H9 (cell line): ENCODE measurements around the gene OR51Q1. TPM values are rescaled to one million over a fixed set of nuclear protein-coding genes. Genes with fewer than 3 reads are reported as not detected.

Experiments
- DNase-seq: peaks from one replicate; pipeline ENCODE4 v3.0.0-alpha.2; 2017
- H2AFZ ChIP-seq: one replicate; pipeline ENCODE4 v1.6.1; 2013; ENCODE audit warnings: mild to moderate bottlenecking, low read length, control low read depth, moderate library complexity
- H2AK5ac ChIP-seq: 2 replicates; pipeline ENCODE4 v1.6.1; 2013; ENCODE audit warnings: low read length, control low read depth, mixed read lengths; ENCODE audit not compliant: insufficient read length
- H2BK120ac ChIP-seq: one replicate; pipeline ENCODE4 v1.6.1; 2013; ENCODE audit warnings: low read depth, mild to moderate bottlenecking, low read length, control low read depth, inconsistent platforms; ENCODE audit not compliant: poor library complexity, severe bottlenecking
- H2BK12ac ChIP-seq: 2 replicates; pipeline ENCODE4 v1.6.1; 2013; ENCODE audit warnings: low read length, control low read depth, mixed read lengths, low read depth; ENCODE audit not compliant: insufficient read length
- H2BK15ac ChIP-seq: 2 replicates; pipeline ENCODE4 v1.6.1; 2013; ENCODE audit warnings: low read depth, low read length, control low read depth
- H2BK20ac ChIP-seq: one replicate; pipeline ENCODE4 v1.6.1; 2013; ENCODE audit warnings: low read depth, mild to moderate bottlenecking, low read length, control low read depth, inconsistent platforms; ENCODE audit not compliant: poor library complexity, severe bottlenecking
- H2BK5ac ChIP-seq: 2 replicates; pipeline ENCODE4 v1.6.1; 2013; ENCODE audit warnings: low read length, control low read depth, mixed read lengths; ENCODE audit not compliant: insufficient read length
- H3K14ac ChIP-seq: 2 replicates; pipeline ENCODE4 v1.6.1; 2013; ENCODE audit warnings: low read length, control low read depth; ENCODE audit not compliant: insufficient read depth
- H3K18ac ChIP-seq: 2 replicates; pipeline ENCODE4 v1.6.1; 2013; ENCODE audit warnings: low read depth, mild to moderate bottlenecking, mixed read lengths, low read length, control low read depth; ENCODE audit not compliant: insufficient read length
- H3K23ac ChIP-seq: 2 replicates; pipeline ENCODE4 v1.6.1; 2013; ENCODE audit warnings: low read length, control low read depth, mixed read lengths, low read depth; ENCODE audit not compliant: insufficient read length
- H3K23me2 ChIP-seq: 2 replicates; pipeline ENCODE4 v1.6.1; 2013; ENCODE audit warnings: low read depth, mild to moderate bottlenecking, mixed read lengths, low read length, control low read depth; ENCODE audit not compliant: insufficient read length, poor library complexity, severe bottlenecking
- H3K27ac ChIP-seq: 2 replicates; pipeline ENCODE4 v1.5.1; 2013; ENCODE audit warnings: low read length, control low read depth, mixed read lengths, low read depth; ENCODE audit not compliant: insufficient read length
- H3K27me3 ChIP-seq: 2 replicates; pipeline ENCODE4 v1.6.1; 2013; ENCODE audit warnings: low read length, control low read depth, inconsistent platforms; ENCODE audit not compliant: insufficient read depth
- H3K4ac ChIP-seq: 2 replicates; pipeline ENCODE4 v1.6.1; 2013; ENCODE audit warnings: low read depth, mild to moderate bottlenecking, control low read depth, inconsistent platforms, low read length, moderate library complexity
- H3K4me1 ChIP-seq: 2 replicates; pipeline ENCODE4 v1.6.1; 2013; ENCODE audit warnings: low read length, control low read depth, inconsistent platforms; ENCODE audit not compliant: insufficient read depth
- H3K4me2 ChIP-seq: 2 replicates; pipeline ENCODE4 v1.6.1; 2013; ENCODE audit warnings: low read length, control low read depth, mixed read lengths; ENCODE audit not compliant: insufficient read length, insufficient read depth
- H3K56ac ChIP-seq: 2 replicates; pipeline ENCODE4 v1.6.1; 2013; ENCODE audit warnings: low read depth, mild to moderate bottlenecking, mixed read lengths, low read length, control low read depth; ENCODE audit not compliant: insufficient read length
- H3K79me1 ChIP-seq: 2 replicates; pipeline ENCODE4 v1.6.1; 2013; ENCODE audit warnings: low read depth, mild to moderate bottlenecking, moderate library complexity, low read length, control low read depth, inconsistent platforms; ENCODE audit not compliant: insufficient read depth, poor library complexity, severe bottlenecking
- H3K79me2 ChIP-seq: 2 replicates; pipeline ENCODE4 v1.6.1; 2013; ENCODE audit warnings: low read length, control low read depth, inconsistent platforms; ENCODE audit not compliant: insufficient read depth
- H3K9ac ChIP-seq: 2 replicates; pipeline ENCODE4 v1.6.1; 2013; ENCODE audit warnings: low read length, control low read depth, mixed read lengths; ENCODE audit not compliant: insufficient read length; ENCODE audit errors: extremely low read depth
- H3K9me3 ChIP-seq: one replicate; pipeline ENCODE4 v1.6.1; 2013; ENCODE audit warnings: low read depth, low read length, inconsistent platforms; ENCODE audit not compliant: control insufficient read depth
- H3T11ph ChIP-seq: one replicate; pipeline ENCODE4 v1.6.1; 2013; ENCODE audit warnings: mild to moderate bottlenecking, low read length, control low read depth, inconsistent platforms
- H4K20me1 ChIP-seq: one replicate; pipeline ENCODE4 v1.6.1; 2013; ENCODE audit not compliant: control insufficient read depth, insufficient read length, insufficient read depth
- H4K5ac ChIP-seq: 2 replicates; pipeline ENCODE4 v1.6.1; 2013; ENCODE audit warnings: low read depth, mild to moderate bottlenecking, mixed read lengths, low read length, control low read depth; ENCODE audit not compliant: insufficient read length
- H4K8ac ChIP-seq: replicated peaks from 2 replicates; pipeline ENCODE4 v1.6.1; 2013; ENCODE audit warnings: low read length, control low read depth, mixed read lengths, low read depth; ENCODE audit not compliant: insufficient read length
- H4K91ac ChIP-seq: 2 replicates; pipeline ENCODE4 v1.6.1; 2013; ENCODE audit warnings: low read depth, mild to moderate bottlenecking, moderate library complexity, mixed read lengths, low read length, control low read depth; ENCODE audit not compliant: insufficient read length
- H3K27ac Mint-ChIP-seq, 3 experiments: 2 replicates in 2 of 3; 3 replicates in 1 of 3; pipeline ENCODE4 v1.8.0; 2020 to 2021; ENCODE audit warnings: mixed read lengths in 3 of 3, mild to moderate bottlenecking in 1 of 3, moderate library complexity in 1 of 3
- H3K27me3 Mint-ChIP-seq: 2 replicates; pipeline ENCODE4 v1.8.0; 2021; ENCODE audit warnings: low read depth, mild to moderate bottlenecking, moderate library complexity, mixed read lengths
- H3K36me3 Mint-ChIP-seq, 3 experiments: 2 replicates in 2 of 3; 3 replicates in 1 of 3; pipeline ENCODE4 v1.8.0; 2020 to 2021; ENCODE audit warnings: low read depth in 3 of 3, mixed read lengths in 3 of 3; ENCODE audit not compliant: insufficient read depth in 1 of 3
- H3K4me1 Mint-ChIP-seq, 2 experiments: 2 replicates each; pipeline ENCODE4 v1.8.0; 2020; ENCODE audit warnings: mixed read lengths in 2 of 2
- H3K4me3 Mint-ChIP-seq, 2 experiments: 2 replicates in 1 of 2; 3 replicates in 1 of 2; pipeline ENCODE4 v1.8.0; 2020 to 2021; ENCODE audit warnings: mild to moderate bottlenecking in 2 of 2, mixed read lengths in 2 of 2, moderate library complexity in 1 of 2
- H3K9me3 Mint-ChIP-seq, 2 experiments: 2 replicates in 1 of 2; 3 replicates in 1 of 2; pipeline ENCODE4 v1.8.0; 2020; ENCODE audit warnings: mild to moderate bottlenecking in 2 of 2, mixed read lengths in 2 of 2, moderate library complexity in 1 of 2
- CTCF ChIP-seq: fragments of 200-600 bp; sonication (generic); conservative IDR thresholded peaks from 3 replicates; pipeline ENCODE4 v1.8.0; 2021; ENCODE audit warnings: antibody characterized with exemption, mild to moderate bottlenecking
- total RNA-seq: library from RNA; stranded (reverse); gene quantifications from 2 replicates; pipeline ENCODE4 v1.2.1, GENCODE V29; 2021

OR51Q1 gene
- total RNA-seq, 1 experiment from 2014 or later, result not detected

DNA sequence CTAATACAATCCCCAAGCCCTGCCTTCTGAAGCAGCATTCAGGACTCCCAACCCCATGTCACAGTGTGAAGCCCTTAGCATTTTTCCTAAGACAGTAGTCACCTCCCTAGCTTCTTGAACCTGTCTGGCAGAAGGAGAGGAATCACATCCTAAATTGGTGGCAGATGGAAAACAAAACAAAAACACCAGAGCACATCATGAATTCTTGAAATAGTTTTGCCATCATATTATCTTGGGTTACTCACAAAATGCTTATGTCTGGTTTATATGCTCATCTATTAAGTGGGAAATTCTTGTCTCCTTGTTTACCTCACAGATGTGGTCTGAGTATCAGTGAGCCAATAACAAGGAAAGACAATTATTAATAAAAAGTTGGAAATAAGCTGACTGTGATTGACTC is 23.0 kb upstream of the OR51Q1 start:
- H3K9me3 Mint-ChIP-seq, result peaks cover 0 to 6% of the 10 kb centered on the region in 2 experiments; a peak in 2 of 5 replicates
- no peak for DNase-seq
- no peak overlapping the region for H2BK120ac ChIP-seq
- H4K8ac ChIP-seq, result no peak overlapping the region
- H3K27me3 ChIP-seq, result no peaks in the 10 kb centered on the region
- no peak overlapping the region for H2AFZ ChIP-seq
- H3T11ph ChIP-seq, result no peak overlapping the region
- no peak overlapping the region for H3K4me3 Mint-ChIP-seq
- H3K23me2 ChIP-seq, result no peaks in the 10 kb centered on the region
- H3K23ac ChIP-seq, result no peak overlapping the region
- H3K4me2 ChIP-seq, result no peak overlapping the region
- H3K56ac ChIP-seq, result no peak overlapping the region
- no peak overlapping the region for H2BK15ac ChIP-seq
- H3K9me3 ChIP-seq, result no peaks in the 10 kb centered on the region
- TF ChIP-seq CTCF, result no peak
- no peak overlapping the region for H4K5ac ChIP-seq
- no peak overlapping the region for H4K91ac ChIP-seq
- no peak overlapping the region for H3K4ac ChIP-seq
- H3K79me2 ChIP-seq, result no peaks in the 10 kb centered on the region
- H3K4me1 ChIP-seq, result no peaks in the 10 kb centered on the region
- H4K20me1 ChIP-seq, result no peaks in the 10 kb centered on the region
- H3K27ac Mint-ChIP-seq, result no peak overlapping the region; a peak in 1 of 7 replicates
- no peak overlapping the region for H3K27ac ChIP-seq
- H3K18ac ChIP-seq, result no peak overlapping the region
- no peak overlapping the region for H2AK5ac ChIP-seq
- H2BK12ac ChIP-seq, result no peak overlapping the region
- H3K27me3 Mint-ChIP-seq, result peaks cover 3% of the 10 kb centered on the region
- H3K36me3 Mint-ChIP-seq, result no peaks in the 10 kb centered on the region; a peak in 1 of 7 replicates
- no peak overlapping the region for H3K9ac ChIP-seq
- peaks cover 4 to 7% of the 10 kb centered on the region in 2 experiments; a peak in 2 of 4 replicates for H3K4me1 Mint-ChIP-seq
- no peak overlapping the region for H2BK20ac ChIP-seq
- H3K14ac ChIP-seq, result no peak overlapping the region
- H2BK5ac ChIP-seq, result no peak overlapping the region
- no peaks in the 10 kb centered on the region for H3K79me1 ChIP-seq
